K562 (cell line): ENCODE measurements around the gene OBP2A. TPM values are rescaled to one million over a fixed set of nuclear protein-coding genes. Genes with fewer than 3 reads are reported as not detected.

Experiments used
- ATAC-seq: fragments of 200-7000 bp; cut with Tn5 transposase; 3 replicates; pipeline ENCODE4 v1.9.1; 2020; ENCODE audit warnings: moderate library complexity
- BruUV-seq: library from RNA; stranded (reverse); fragments of 400-500 nt; replicated peaks from 2 replicates; lab custom pipeline; 2021; lab: Mats Ljungman, UMichigan
- CTCF ChIA-PET: fragments of 300-600 bp; formaldehyde crosslinking; extraction: SDS; loops from one replicate; lab custom pipeline; 2021; ENCODE audit warnings: low intra/inter-chr PET ratio; lab: Yijun Ruan, JAX
- POLR2A ChIA-PET: fragments of 300-600, 350-650 bp; sonication (Branson Sonifier 250); formaldehyde crosslinking; extraction: SDS; loops from one replicate; lab custom pipeline; 2021; ENCODE audit warnings: antibody characterized with exemption, inconsistent platforms; lab: Yijun Ruan, JAX
- DNase-seq, 4 experiments: peaks; one replicate each; pipeline versions ENCODE4 v3.0.0 to v3.0.0-alpha.2; 2011 to 2018; ENCODE audit warnings: low spot score in 3 of 4, mixed read lengths in 3 of 4; ENCODE audit errors: extremely low read depth in 1 of 4
- FAIRE-seq: peaks from 2 replicates; lab custom pipeline; 2011; peaks lifted over from hg19 to GRCh38; lab: Jason Lieb, UNC
- H2AFZ ChIP-seq: 2 replicates; pipeline ENCODE4 v1.6.0; 2011; ENCODE audit warnings: low read depth, low read length, control low read depth, inconsistent platforms
- H3K27ac ChIP-seq: fragments of 200-600 bp; 3 replicates; pipeline ENCODE4 v1.8.0; 2011; ENCODE audit warnings: low read depth, mild to moderate bottlenecking, control low read depth, inconsistent platforms, low read length, moderate library complexity, mixed read lengths; ENCODE audit errors: extremely low read depth
- H3K27me3 ChIP-seq, 2 experiments: fragments of 300-600 bp in 1 of 2; 2 replicates in 1 of 2; 3 replicates in 1 of 2; pipeline versions ENCODE4 v1.6.0 to v1.8.0; 2011; ENCODE audit warnings: inconsistent platforms in 2 of 2, low read length in 2 of 2, mild to moderate bottlenecking in 1 of 2, mixed read lengths in 1 of 2, moderate library complexity in 1 of 2; ENCODE audit not compliant: control insufficient read depth in 2 of 2, insufficient read depth in 2 of 2
- H3K36me3 ChIP-seq: fragments of 300-600 bp; 3 replicates; pipeline ENCODE4 v1.8.0; 2011; ENCODE audit warnings: mild to moderate bottlenecking, low read length, inconsistent platforms; ENCODE audit not compliant: control insufficient read depth, insufficient read depth
- H3K4me1 ChIP-seq, 2 experiments: fragments of 200-600 bp in 1 of 2; replicated peaks in 1 of 2; 2 replicates in 1 of 2; 3 replicates in 1 of 2; pipeline versions ENCODE4 v1.5.1 to v1.8.0; 2011; ENCODE audit warnings: inconsistent platforms in 2 of 2, low read length in 2 of 2, mild to moderate bottlenecking in 1 of 2, mixed read lengths in 1 of 2, moderate library complexity in 1 of 2; ENCODE audit not compliant: control insufficient read depth in 2 of 2, insufficient read depth in 2 of 2
- H3K4me2 ChIP-seq: 2 replicates; pipeline ENCODE4 v1.6.1; 2011; ENCODE audit warnings: low read length, control low read depth, inconsistent platforms, mixed read lengths; ENCODE audit not compliant: insufficient read depth
- H3K4me3 ChIP-seq: fragments of 200-600 bp; sonication (generic), shearing (Covaris generic); 2 replicates; pipeline ENCODE4 v1.5.1; 2016; ENCODE audit warnings: control low read depth, inconsistent platforms
- H3K79me2 ChIP-seq: fragments of 200-600 bp; 3 replicates; pipeline ENCODE4 v1.8.0; 2011; ENCODE audit warnings: low read length, inconsistent platforms; ENCODE audit not compliant: control insufficient read depth, insufficient read depth
- H3K9ac ChIP-seq, 2 experiments: 2 replicates each; pipeline versions ENCODE4 v1.6.0 to v1.6.1; 2011; ENCODE audit warnings: low read depth in 2 of 2, low read length in 2 of 2, control low read depth in 1 of 2, inconsistent platforms in 1 of 2, mild to moderate bottlenecking in 1 of 2, mixed read lengths in 1 of 2; ENCODE audit not compliant: insufficient read depth in 1 of 2
- H3K9me1 ChIP-seq: one replicate; pipeline ENCODE4 v1.6.0; 2011; ENCODE audit warnings: inconsistent platforms, mild to moderate bottlenecking, low read length, moderate library complexity; ENCODE audit not compliant: control insufficient read depth, insufficient read depth
- H3K9me3 ChIP-seq: replicated peaks from 2 replicates; pipeline ENCODE4 v1.5.1; 2011; ENCODE audit warnings: low read depth, low read length, inconsistent platforms; ENCODE audit not compliant: control insufficient read depth, insufficient read depth
- H4K20me1 ChIP-seq: replicated peaks from 2 replicates; pipeline ENCODE4 v1.6.1; 2011; ENCODE audit warnings: low read length, inconsistent platforms, mixed read lengths; ENCODE audit not compliant: control insufficient read depth, insufficient read depth
- AFF4 ChIP-seq: sonication (generic); formaldehyde crosslinking; IDR thresholded peaks from 2 replicates; pipeline ENCODE4 v1.8.0; 2023; ENCODE audit warnings: mild to moderate bottlenecking, missing genetic modification reagents
- EGR1 ChIP-seq: fragments of 450-650 bp; conservative IDR thresholded peaks from 2 replicates; pipeline ENCODE4 v1.6.1; 2017; ENCODE audit warnings: mild to moderate bottlenecking
- FOXJ2 ChIP-seq: fragments of 200-800 bp; sonication (Bioruptor generic); IDR thresholded peaks from 2 replicates; pipeline ENCODE4 v1.6.1; 2016; ENCODE audit warnings: missing genetic modification characterization, missing compliant biosample characterization
- NELFE ChIP-seq: IDR thresholded peaks from 2 replicates; pipeline ENCODE4 v1.6.1; 2011; ENCODE audit warnings: mild to moderate bottlenecking; ENCODE audit not compliant: insufficient read depth, insufficient read length
- NR2C2 ChIP-seq, 2 experiments: fragments of 200-800 bp in 1 of 2; sonication (Bioruptor generic) in 1 of 2; sonication (generic) in 1 of 2; formaldehyde crosslinking in 1 of 2; IDR thresholded peaks; 2 replicates each; pipeline versions ENCODE4 v1.6.1 to v1.8.0; 2016 to 2022; ENCODE audit warnings: mild to moderate bottlenecking in 1 of 2, missing compliant biosample characterization in 1 of 2, missing genetic modification characterization in 1 of 2, missing genetic modification reagents in 1 of 2
- PCBP1 ChIP-seq: fragments of 200-400 bp; formaldehyde crosslinking; IDR thresholded peaks from 2 replicates; pipeline ENCODE4 v1.6.1; 2018; ENCODE audit warnings: mild to moderate bottlenecking, low read depth, low read length; ENCODE audit not compliant: poor library complexity, severe bottlenecking
- PCBP2 ChIP-seq: fragments of 200-400 bp; formaldehyde crosslinking; IDR thresholded peaks from 2 replicates; pipeline ENCODE4 v1.6.1; 2018; ENCODE audit warnings: low read length, low read depth, mild to moderate bottlenecking, moderate library complexity; ENCODE audit not compliant: poor library complexity, severe bottlenecking
- ZBTB12 ChIP-seq: fragments of 250-450 bp; sonication (Bioruptor Pico); IDR thresholded peaks from 2 replicates; pipeline ENCODE4 v1.4.0; 2020
- ZBTB26 ChIP-seq: fragments of 450-650 bp; formaldehyde crosslinking; IDR thresholded peaks from 2 replicates; pipeline ENCODE4 v1.4.0; 2022; ENCODE audit warnings: missing genetic modification characterization
- ZNF134 ChIP-seq: fragments of 250-450 bp; sonication (Bioruptor Pico); conservative IDR thresholded peaks from 2 replicates; pipeline ENCODE4 v1.4.0; 2020
- ZNF668 ChIP-seq: fragments of 250-450 bp; sonication (Bioruptor Pico); IDR thresholded peaks from 2 replicates; pipeline ENCODE4 v1.8.0; 2022; ENCODE audit warnings: mild to moderate bottlenecking, inconsistent platforms
- WGBS: fragments of 100-300 bp; shearing (Covaris generic); methylation state at CpG from one replicate; pipeline ENCODE4 v1.1.6; 2016; ENCODE audit warnings: low coverage, mixed read lengths; ENCODE audit not compliant: insufficient coverage; ENCODE audit errors: missing lambda C conversion rate; 5-methylcytosine and 5-hydroxymethylcytosine counted together
- in situ Hi-C: fragments of 300-500 bp; cut with MboI; formaldehyde crosslinking; loops from 4 replicates; pipeline ENCODE4 v1.15.0; 2018; ENCODE audit warnings: inconsistent platforms, mixed read lengths
- intact Hi-C: fragments of 100-400 bp; cut with micrococcal nuclease; formaldehyde crosslinking; loops from 2 replicates; pipeline ENCODE4 v1.14.2; 2022
- polyA plus RNA-seq, 8 experiments: library from polyadenylated mRNA; depleted of rRNA in 4 of 8; stranded (reverse) in 5 of 8; unstranded in 3 of 8; fragments of >200 nt; fragmentation: Nextera tagmentation in 2 of 8; fragmentation: Illumina TruSeq in 1 of 8; extraction: Ambion mirVana in 2 of 8; extraction: Trizol in 1 of 8; gene quantifications; 2 replicates each; pipeline versions ENCODE4 v1.2.1 to v1.2.3, GENCODE V29; 2011 to 2014; ENCODE audit warnings: inconsistent platforms in 1 of 8, missing spikeins in 1 of 8
- total RNA-seq, 7 experiments: library from RNA; depleted of rRNA in 6 of 7; stranded (reverse); fragments of >200 nt in 6 of 7; fragmentation: Illumina TruSeq in 2 of 7; extraction: Trizol in 2 of 7; gene quantifications; 2 replicates each; pipeline versions ENCODE4 v1.2.1 to v1.2.3, GENCODE V29; 2011 to 2021; ENCODE audit warnings: low replicate concordance in 1 of 7

Gene OBP2A
- total and polyA plus RNA-seq, 9 of the 15 experiments (the other 6 are each of a cell fraction or from before 2014, with no cell fraction given), result not detected

- Histone ChIP-seq H2AFZ (no peak overlapping the region), H3K27ac (no peak overlapping the region), H3K27me3 (peaks cover 0 to 67% of the 10 kb centered on the region in 2 experiments; a peak in 3 of 5 replicates), H3K79me2 (no peaks in the 10 kb centered on the region), H3K4me2 (no peak overlapping the region), H3K9me1 (no peaks in the 10 kb centered on the region), H3K36me3 (no peaks in the 10 kb centered on the region), H4K20me1 (0 out of 2 replicates have a peak, but pooled peaks cover 5% of the 10 kb centered on the region), H3K9me3 (no peaks in the 10 kb centered on the region), H3K4me1 (peaks cover 10 to 34% of the 10 kb centered on the region in 2 experiments; a peak in 2 of 5 replicates), H3K9ac (no peak overlapping the region), H3K4me3 (no peak overlapping the region)
- TF ChIP-seq FOXJ2 (tag), result no peak
- TF ChIP-seq PCBP2, result no peak
- no peak for TF ChIP-seq PCBP1
- no peak for TF ChIP-seq ZNF134
- TF ChIP-seq ZBTB26, result no peak
- no peak for TF ChIP-seq ZBTB12
- no peak for TF ChIP-seq EGR1
- no peak for TF ChIP-seq NR2C2 (CRISPR knock-in tag; IDR thresholded peaks at IDR 0.05)
- TF ChIP-seq NR2C2 (tag; IDR thresholded peaks at IDR 0.05), result no peak
- TF ChIP-seq ZNF668 (CRISPR knock-in tag), result no peak
- no peak for TF ChIP-seq NELFE
- TF ChIP-seq AFF4, result no peak
- in situ Hi-C loops, result no loop called here
- FAIRE-seq (no peak), ATAC-seq (no peak), DNase-seq (no peak)
- ChIA-PET CTCF (no interaction called here), POLR2A (interaction anchor here (0.6 to 0.7 kb wide), 2 partner anchors 1069 to 1237 kb away, joined by 3 to 4 read pairs; no protein-coding TSS in a partner anchor)
- BruUV-seq, result no TSS peak
- WGBS, result 7% methylated on average over 18 of the region's 19 CpGs
- intact Hi-C loops, result no loop called here
Observed at GRCh38 chr9:135582966-135583687, 37.2 kb downstream of the OBP2A start.
